ENCODE data around the gene LMO4. TPM values are rescaled to one million over a fixed set of nuclear protein-coding genes. Genes with fewer than 3 reads are reported as not detected.

Gene LMO4
- total RNA-seq, 1 experiment from 2014 or later, result 38.5 TPM

DNA sequence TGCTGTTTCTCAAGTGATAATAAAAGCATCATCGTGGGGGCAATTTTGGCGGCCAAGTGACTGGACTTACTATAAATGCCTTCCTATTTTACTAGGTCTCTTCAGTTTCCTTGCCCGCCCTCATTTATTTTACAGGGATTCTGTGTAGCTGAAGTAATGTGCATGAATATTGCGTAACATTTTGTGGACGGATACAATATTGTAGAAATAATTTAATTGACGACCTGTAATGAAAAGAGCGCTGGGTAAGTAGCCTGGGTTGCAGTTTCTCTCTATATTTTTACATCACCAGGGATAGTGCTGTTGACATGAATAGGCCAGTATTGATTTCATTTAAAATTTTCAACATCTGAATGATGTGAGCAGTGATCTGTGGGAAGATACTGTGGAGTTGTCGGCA lies 28.1 kb upstream of the LMO4 start:
- CTCF ChIA-PET, result no interaction called here
- Histone ChIP-seq H3K4me3 (replicated peaks in 1 of 2; ENCODE audit: low read depth in 1 of 2, low read length in 2 of 2) (no peak overlapping the region), H3K36me3 (ENCODE audit: control insufficient read depth in 1 of 2, insufficient read depth in 2 of 2, low read length in 2 of 2) (no peaks in the 10 kb centered on the region), H3K27ac (ENCODE audit: low read depth, low read length) (no peak overlapping the region), H2AFZ (ENCODE audit: low read depth, low read length, poor library complexity, severe bottlenecking) (no peak overlapping the region), H4K20me1 (ENCODE audit: insufficient read depth) (no peaks in the 10 kb centered on the region), H3K79me2 (ENCODE audit: insufficient read depth, low read length) (no peaks in the 10 kb centered on the region), H3K9ac (ENCODE audit: low read length) (no peak overlapping the region), H3K4me2 (ENCODE audit: low read length) (no peak overlapping the region), H3K4me1 (ENCODE audit: control insufficient read depth in 1 of 2, insufficient read depth in 2 of 2, low read length in 2 of 2) (no peaks in the 10 kb centered on the region), H3K9me3 (ENCODE audit: control insufficient read depth in 1 of 2, insufficient read depth in 1 of 2, low read depth in 1 of 2, low read length in 2 of 2) (no peaks in the 10 kb centered on the region), H3K9me2 (ENCODE audit: insufficient read depth) (no peaks in the 10 kb centered on the region), H3K27me3 (ENCODE audit: insufficient read depth, low read length) (no peaks in the 10 kb centered on the region)
- DNase-seq (ENCODE audit: low read depth, low spot score) (no peak), ATAC-seq (no peak)
- POLR2A ChIA-PET, result no interaction called here
- RAD21 ChIA-PET (ENCODE audit: low non-redundant PET in 1 of 2, low total read pairs in 2 of 2, uncharacterized antibody in 2 of 2, unreplicated experiment in 2 of 2), result no interaction called here
- intact Hi-C loops (cut with micrococcal nuclease), result no loop called here
- TF ChIP-seq SP1 (IDR thresholded peaks at IDR 0.05; ENCODE audit: low read depth) (no peak), YY1 (IDR thresholded peaks at IDR 0.05; ENCODE audit: extremely low read depth, insufficient replicate concordance, low read depth, low read length) (no peak), ELF1 (IDR thresholded peaks at IDR 0.05; ENCODE audit: borderline replicate concordance, low read depth) (no peak), JUND (IDR thresholded peaks at IDR 0.05) (no peak), CEBPB (IDR thresholded peaks at IDR 0.05; ENCODE audit: low read depth) (no peak), ZFX (IDR thresholded peaks at IDR 0.05) (no peak), FOSL1 (IDR thresholded peaks at IDR 0.05; ENCODE audit: low read depth) (no peak), SRF (IDR thresholded peaks at IDR 0.05; ENCODE audit: low read depth) (no peak), TCF7L2 (IDR thresholded peaks at IDR 0.05; ENCODE audit: borderline replicate concordance, extremely low read depth, insufficient read depth, insufficient read length) (no peak), ZNF274 (IDR thresholded peaks at IDR 0.05; ENCODE audit: low read depth, low read length) (no peak), POLR2AphosphoS5 (IDR thresholded peaks at IDR 0.05; ENCODE audit: low read depth, low read length) (no peak), POLR2A (IDR thresholded peaks at IDR 0.05; ENCODE audit: borderline replicate concordance, extremely low read depth, insufficient read depth, insufficient read length) (no peak), EGR1 (IDR thresholded peaks at IDR 0.05; ENCODE audit: low read depth) (no peak)
- TF ChIP-seq, protein P1, sequence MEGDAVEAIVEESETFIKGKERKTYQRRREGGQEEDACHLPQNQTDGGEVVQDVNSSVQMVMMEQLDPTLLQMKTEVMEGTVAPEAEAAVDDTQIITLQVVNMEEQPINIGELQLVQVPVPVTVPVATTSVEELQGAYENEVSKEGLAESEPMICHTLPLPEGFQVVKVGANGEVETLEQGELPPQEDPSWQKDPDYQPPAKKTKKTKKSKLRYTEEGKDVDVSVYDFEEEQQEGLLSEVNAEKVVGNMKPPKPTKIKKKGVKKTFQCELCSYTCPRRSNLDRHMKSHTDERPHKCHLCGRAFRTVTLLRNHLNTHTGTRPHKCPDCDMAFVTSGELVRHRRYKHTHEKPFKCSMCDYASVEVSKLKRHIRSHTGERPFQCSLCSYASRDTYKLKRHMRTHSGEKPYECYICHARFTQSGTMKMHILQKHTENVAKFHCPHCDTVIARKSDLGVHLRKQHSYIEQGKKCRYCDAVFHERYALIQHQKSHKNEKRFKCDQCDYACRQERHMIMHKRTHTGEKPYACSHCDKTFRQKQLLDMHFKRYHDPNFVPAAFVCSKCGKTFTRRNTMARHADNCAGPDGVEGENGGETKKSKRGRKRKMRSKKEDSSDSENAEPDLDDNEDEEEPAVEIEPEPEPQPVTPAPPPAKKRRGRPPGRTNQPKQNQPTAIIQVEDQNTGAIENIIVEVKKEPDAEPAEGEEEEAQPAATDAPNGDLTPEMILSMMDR (IDR thresholded peaks at IDR 0.05 in 2 of 3, conservative IDR thresholded peaks at IDR 0.05 in 1 of 3; ENCODE audit: borderline replicate concordance in 1 of 3, insufficient read depth in 1 of 3, low read depth in 2 of 3, low read length in 2 of 3), result no peak
- TF ChIP-seq, protein P2, sequence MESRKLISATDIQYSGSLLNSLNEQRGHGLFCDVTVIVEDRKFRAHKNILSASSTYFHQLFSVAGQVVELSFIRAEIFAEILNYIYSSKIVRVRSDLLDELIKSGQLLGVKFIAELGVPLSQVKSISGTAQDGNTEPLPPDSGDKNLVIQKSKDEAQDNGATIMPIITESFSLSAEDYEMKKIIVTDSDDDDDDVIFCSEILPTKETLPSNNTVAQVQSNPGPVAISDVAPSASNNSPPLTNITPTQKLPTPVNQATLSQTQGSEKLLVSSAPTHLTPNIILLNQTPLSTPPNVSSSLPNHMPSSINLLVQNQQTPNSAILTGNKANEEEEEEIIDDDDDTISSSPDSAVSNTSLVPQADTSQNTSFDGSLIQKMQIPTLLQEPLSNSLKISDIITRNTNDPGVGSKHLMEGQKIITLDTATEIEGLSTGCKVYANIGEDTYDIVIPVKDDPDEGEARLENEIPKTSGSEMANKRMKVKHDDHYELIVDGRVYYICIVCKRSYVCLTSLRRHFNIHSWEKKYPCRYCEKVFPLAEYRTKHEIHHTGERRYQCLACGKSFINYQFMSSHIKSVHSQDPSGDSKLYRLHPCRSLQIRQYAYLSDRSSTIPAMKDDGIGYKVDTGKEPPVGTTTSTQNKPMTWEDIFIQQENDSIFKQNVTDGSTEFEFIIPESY (IDR thresholded peaks at IDR 0.05; ENCODE audit: extremely low read depth, insufficient replicate concordance, low read length), result no peak
- TF ChIP-seq, protein P3, sequence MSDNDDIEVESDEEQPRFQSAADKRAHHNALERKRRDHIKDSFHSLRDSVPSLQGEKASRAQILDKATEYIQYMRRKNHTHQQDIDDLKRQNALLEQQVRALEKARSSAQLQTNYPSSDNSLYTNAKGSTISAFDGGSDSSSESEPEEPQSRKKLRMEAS (IDR thresholded peaks at IDR 0.05), result no peak
- BruUV-seq (replicated peaks), result no TSS peak
